ENCODE measurements around the gene EPHA8.

EPHA8 gene

DNA sequence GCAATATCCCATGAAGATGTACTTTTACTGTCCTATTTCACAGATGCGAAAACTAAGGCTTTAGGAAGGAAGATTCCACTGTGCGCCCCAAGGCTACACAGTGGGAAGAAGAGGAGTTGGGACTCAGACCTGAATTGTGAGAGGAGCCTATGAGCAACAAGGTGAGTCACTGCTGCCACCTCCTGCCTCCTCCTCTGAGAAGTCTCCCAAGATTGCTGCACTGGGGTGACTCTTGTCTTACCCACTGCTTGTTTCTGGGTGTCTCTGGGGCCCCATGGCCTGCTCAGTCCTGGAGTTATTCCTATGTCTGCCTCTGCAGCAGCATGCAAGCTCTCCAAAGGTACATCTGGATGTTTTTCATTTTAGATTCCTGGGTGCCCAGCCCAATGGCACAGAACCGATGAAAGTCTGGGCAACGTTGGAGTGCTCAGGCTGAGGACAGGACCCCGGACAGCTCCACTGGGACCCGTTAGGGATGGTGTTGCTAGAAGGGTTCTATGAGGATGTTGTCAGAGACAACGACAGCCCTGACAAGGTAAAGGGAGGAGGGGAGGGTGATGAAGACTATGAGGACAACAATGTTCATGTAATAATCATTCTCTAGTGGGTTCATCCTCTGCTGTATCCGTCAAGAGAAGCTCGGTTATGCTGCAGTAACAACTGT, 62.1 kb downstream of the EPHA8 start:
- DNase-seq: no peak

GRCh38 chr1:22626237-22627157, 63.2 kb downstream of the EPHA8 start:
- DNase-seq: no peak

DNA sequence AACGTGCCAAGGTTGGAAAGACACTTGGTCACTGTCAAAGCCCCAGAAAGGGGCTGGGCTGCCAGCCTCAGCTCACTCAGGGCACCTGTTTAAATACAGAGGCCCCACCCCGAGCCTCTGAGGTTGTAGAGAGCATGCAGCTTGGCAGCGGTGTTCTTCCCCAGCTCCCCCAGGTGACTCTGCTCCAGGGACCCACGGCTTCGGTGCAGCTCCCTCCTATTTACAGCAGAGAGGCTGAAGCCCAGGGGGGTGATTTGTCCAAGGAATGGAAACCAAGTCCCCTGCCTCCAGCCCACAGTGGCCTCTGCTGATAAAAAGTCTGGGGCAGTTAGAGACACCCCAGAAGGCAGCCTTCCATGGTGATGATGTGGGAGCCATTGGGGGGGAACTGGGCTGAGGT, 64.0 kb downstream of the EPHA8 start:
- no peak for DNase-seq

DNA sequence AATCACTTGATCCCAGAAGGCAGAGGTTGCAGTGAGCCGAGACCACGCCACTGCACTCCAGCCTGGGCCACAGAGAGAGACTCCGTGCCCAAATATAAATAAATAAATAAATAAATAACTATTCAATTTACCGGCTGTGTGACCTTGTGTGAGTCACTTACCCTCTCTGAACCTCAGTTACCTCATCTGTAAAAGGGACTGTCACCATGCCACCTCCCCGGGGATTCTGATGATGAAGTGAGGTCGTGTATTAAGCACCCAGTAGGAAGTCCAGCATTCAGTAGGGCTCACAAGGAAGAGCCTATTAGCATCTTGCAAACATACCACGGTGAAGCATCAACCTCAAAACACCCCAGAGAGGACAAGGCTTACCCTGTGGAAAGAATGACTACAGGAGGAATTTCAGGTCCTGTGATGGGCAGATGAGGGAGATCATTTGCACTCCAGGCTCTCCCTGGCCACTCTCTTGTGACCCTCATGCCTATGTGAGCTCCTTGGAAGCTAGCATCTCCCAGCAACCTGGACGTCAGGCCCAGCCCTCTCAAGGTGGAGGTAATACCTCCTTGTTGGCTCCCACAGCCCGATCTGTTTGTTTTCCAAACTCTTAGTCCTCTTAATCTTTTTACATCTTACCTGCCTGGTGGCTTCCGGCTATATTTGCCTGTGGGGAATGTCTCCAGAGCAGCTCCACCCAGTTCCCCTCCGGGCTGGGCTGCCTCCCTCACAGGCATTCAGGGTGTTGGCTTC, 65.6 kb downstream of the EPHA8 start:
- no peak for DNase-seq

DNA sequence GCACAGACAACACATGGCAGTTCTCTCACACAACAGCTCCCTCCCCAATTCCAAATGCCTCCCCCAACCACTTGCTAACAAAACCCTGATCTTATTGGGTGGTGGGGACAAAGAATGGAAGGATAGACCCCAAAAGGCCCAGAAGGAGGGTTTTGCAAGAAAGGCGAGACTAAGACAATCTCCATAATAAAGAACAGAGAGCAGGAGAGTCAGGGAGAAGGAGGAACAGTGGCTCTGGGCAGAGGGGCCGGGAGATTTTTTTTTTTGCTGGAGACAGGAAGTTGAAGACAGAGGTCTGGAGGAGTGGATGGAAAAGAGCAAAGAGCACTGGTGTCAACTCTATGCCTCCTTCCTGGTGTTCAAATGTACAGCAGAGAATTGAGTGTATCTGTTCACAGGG, 66.6 kb downstream of the EPHA8 start:
- DNase-seq: no peak

GRCh38 chr1:22633697-22634463, 70.6 kb downstream of the EPHA8 start:
- DNase-seq: no peak

DNA sequence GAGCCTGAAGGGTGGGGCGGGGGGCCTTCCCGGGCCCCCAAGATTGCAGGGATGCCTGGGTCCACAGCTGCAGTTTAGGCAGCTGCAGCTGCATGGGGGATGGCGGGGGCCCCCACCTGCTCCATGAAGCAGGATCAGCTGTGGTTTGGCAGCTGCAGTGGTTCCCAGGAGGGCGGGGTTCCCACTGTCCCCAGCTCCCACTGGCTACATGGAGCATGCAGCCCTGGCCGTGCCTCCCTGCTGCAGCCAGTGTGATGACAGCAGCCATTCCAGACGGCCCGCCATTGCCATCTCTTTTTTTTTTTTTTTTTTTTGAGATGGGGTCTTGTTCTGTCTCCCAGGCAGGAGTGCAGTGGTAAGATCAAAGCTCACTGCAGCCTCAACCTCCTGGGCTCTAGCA, 72.1 kb downstream of the EPHA8 start:
- no peak for DNase-seq

DNA sequence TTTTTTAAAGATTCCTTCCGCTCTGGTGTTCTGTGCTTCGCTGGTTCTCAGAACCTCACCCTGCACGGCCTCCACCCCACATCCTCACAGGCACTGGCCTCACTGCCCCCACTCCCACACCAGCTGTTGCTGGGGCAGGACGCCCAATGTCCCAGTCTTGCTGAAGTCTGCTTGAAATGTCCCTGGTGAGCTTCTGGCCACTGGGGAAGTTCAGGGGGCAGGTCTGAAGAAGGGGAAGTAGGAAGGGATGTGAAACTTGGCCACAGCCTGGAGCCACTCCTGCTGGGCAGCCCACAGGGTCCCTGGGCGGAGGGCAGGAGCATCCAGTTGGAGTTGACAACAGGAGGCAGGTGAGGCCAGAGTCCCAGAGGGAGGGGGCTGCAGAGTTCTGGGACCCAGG, 73.1 kb downstream of the EPHA8 start, which contains the start of gene C1QA:
C1QA (plus strand) TSS at position 276 of the 400 bp plus-strand sequence. CDS start 989 bp downstream, outside the sequence.
- no peak for DNase-seq

- no peak for DNase-seq
Observed at GRCh38 chr1:22636927-22637326, 73.6 kb downstream of the EPHA8 start.

DNA sequence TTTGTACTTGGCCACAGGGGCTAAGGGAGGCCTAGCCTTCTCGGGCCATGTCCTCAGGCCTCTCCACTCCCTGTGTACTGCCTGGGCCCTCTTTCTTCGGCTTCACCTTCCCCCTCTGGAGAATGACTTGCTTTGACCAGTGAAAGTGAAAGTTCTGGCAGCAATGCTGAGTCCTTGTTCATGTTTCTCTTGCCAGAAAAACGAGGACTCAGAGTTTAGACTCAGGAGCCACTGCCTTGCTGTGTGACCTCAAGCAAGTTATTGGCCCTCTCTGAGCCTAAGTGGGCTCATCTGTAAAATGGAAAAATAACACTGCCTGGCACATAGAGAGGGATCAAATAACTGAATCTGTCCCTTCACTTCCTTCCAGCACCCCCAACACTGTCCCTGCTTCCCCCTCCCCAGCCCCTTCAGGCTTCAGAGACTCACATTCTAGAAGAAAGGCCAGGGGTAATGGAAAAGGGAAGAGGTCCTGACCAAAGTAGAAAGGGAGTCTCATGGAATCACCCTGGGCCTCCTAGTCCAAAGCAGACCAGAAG, 74.7 kb downstream of the EPHA8 start:
- DNase-seq: no peak

GRCh38 chr1:22638476-22639234, 75.4 kb downstream of the EPHA8 start:
- DNase-seq: no peak

DNA sequence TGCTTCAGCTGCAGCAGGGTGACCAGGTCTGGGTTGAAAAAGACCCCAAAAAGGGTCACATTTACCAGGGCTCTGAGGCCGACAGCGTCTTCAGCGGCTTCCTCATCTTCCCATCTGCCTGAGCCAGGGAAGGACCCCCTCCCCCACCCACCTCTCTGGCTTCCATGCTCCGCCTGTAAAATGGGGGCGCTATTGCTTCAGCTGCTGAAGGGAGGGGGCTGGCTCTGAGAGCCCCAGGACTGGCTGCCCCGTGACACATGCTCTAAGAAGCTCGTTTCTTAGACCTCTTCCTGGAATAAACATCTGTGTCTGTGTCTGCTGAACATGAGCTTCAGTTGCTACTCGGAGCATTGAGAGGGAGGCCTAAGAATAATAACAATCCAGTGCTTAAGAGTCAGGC, 76.0 kb downstream of the EPHA8 start:
- DNase-seq: no peak

- DNase-seq: no peak
Observed at GRCh38 chr1:22641247-22641646, 78.0 kb downstream of the EPHA8 start.

DNA sequence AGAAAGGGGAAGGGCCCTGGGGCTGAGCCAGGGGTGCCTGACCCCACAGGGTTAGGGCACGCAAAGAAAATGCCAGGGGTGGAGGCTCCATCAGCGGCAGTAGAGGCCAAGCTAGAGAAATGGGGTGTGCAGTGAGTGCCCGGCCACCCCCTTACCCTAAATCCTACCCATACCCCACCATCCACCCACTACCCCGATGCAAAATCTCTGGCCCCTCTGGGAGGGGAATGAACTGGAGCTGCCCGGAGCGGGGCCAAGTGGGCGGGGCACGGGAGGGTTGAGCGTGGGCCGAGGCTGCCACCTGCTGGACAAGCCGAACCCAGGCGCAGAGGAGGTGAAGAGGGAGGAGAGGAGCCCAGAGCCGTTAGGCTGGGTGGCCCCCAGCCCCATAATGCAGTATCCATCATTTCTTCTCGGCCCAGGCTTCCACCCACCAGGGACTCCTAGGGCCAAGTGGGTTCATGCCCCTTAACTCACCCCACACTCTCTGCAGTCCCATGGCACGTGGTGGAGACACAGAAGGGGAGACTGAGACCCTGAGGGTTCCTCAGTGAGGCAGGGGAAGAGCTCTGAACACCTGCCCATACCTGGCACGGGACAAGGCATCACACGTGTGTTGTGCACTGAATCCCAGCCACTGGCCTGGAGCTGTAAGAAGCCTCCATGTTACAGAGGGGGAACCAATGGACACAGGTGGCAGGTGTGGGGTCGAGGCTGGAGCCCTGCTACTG, 78.8 kb downstream of the EPHA8 start:
- peak; percentile 40 to 83 for DNase-seq

DNA sequence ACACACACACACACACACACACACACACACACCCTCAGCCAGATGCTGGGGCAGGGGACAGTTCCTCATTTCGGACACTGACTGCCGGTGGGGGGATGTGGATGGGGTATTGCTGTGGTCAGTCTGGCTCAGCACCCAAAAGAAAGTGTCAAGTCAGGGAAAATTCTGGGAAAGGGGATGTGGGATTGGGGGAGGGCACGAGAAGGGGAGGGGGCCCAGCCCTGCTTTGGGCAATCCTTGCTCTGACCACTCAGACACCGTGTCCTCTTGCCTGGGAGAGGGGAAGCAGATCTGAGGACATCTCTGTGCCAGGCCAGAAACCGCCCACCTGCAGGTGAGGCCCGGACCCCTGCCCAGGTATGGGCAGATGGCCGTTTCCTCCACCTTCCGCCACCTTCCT, 80.1 kb downstream of the EPHA8 start, which contains the start of gene C1QC:
C1QC (plus strand) TSS at position 253 of the 400 bp plus-strand sequence. CDS start 391 bp downstream, outside the sequence.
- DNase-seq: no peak

DNA sequence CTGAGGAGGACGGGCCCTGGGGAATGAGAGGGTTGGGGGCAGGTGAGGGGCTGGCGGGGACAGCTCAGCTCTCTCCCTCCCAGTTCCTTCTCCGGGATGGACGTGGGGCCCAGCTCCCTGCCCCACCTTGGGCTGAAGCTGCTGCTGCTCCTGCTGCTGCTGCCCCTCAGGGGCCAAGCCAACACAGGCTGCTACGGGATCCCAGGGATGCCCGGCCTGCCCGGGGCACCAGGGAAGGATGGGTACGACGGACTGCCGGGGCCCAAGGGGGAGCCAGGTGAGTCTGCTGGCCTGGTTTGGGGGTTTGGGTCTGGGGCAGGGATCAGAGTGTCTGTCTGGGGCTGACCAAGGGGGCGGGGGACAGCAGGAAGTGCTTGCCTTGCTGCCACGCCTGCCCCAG, 80.6 kb downstream of the EPHA8 start:
- DNase-seq: no peak

DNA sequence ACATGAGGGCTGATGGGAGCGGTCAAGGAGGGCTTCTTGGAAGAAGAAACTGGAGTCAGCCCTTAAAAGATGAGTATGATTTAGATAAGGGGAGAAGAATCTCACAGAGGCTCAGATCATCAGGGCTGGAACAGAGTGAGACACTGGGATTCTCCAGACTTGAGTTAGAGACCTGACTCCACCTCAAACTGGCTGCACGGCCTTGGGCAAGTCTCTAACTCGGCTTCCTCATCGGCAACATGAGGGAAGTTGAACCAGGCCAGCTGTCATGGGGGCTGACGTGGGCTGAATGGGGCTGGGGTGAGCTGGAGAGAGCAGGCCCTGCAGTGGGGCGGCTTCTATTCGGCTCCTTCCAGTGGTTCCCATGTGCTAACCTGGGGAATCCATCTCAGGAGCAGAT, 82.6 kb downstream of the EPHA8 start:
- no peak for DNase-seq

DNA sequence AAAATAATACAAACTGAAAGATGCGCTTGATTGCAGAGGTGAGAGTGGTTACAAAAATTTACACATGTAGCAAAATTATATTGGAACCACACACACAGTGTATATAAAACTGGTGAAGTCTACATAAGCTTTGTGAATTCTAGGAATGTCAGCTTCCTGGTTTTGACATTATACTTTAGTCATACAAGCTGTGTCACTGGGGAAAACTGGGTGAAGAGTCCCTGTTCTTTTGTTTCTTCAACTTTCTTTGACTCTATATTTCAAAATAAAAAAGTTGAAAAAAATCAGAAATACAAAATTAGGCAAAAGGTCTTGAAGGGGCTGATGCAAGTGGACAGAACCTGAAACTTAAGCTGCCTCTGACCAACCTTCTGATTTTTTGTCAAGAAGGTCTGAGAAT, 83.1 kb downstream of the EPHA8 start:
- no peak for DNase-seq

- no peak for DNase-seq
Observed at GRCh38 chr1:22650089-22650693, 86.9 kb downstream of the EPHA8 start.
